ENCODE data around the gene POPDC3.

DNA sequence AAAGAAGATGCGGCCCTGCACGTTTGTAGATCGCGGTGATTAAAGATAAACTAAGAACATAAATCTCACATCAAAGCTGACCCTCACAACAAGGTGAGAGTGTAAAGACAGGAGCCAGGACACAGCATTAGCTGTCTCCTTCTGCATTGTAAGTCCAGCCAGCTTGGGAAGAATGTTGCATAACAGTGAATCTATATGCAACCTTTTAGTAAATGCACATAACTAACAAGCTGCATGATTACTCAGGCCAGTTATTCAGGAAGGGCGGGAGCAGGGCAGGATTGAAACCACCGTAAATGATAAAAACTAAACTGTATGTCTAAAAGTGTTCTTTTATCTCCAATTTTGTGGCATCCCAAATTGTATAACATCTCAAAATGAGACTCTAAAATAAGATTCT lies 57.1 kb downstream of the POPDC3 start:
- TF ChIP-seq POLR2A (IDR thresholded peaks at IDR 0.05) = no peak
- TF ChIP-seq, protein P1, sequence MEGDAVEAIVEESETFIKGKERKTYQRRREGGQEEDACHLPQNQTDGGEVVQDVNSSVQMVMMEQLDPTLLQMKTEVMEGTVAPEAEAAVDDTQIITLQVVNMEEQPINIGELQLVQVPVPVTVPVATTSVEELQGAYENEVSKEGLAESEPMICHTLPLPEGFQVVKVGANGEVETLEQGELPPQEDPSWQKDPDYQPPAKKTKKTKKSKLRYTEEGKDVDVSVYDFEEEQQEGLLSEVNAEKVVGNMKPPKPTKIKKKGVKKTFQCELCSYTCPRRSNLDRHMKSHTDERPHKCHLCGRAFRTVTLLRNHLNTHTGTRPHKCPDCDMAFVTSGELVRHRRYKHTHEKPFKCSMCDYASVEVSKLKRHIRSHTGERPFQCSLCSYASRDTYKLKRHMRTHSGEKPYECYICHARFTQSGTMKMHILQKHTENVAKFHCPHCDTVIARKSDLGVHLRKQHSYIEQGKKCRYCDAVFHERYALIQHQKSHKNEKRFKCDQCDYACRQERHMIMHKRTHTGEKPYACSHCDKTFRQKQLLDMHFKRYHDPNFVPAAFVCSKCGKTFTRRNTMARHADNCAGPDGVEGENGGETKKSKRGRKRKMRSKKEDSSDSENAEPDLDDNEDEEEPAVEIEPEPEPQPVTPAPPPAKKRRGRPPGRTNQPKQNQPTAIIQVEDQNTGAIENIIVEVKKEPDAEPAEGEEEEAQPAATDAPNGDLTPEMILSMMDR (IDR thresholded peaks at IDR 0.05) = no peak
